GM23248 (cell line): ENCODE measurements around the gene ZGPAT. TPM values are rescaled to one million over a fixed set of nuclear protein-coding genes. Genes with fewer than 3 reads are reported as not detected.

Experiments
- DNase-seq: peaks from one replicate; pipeline ENCODE4 v3.0.0-alpha.2; 2015
- H2AFZ ChIP-seq: fragments of 200-600 bp; sonication (generic); 2 replicates; pipeline ENCODE4 v1.6.1; 2016; ENCODE audit warnings: antibody characterized with exemption
- H3F3A ChIP-seq: fragments of 200-600 bp; sonication (generic); 2 replicates; pipeline ENCODE4 v1.6.1; 2016; ENCODE audit warnings: mild to moderate bottlenecking, antibody characterized with exemption, mixed run types; ENCODE audit not compliant: insufficient read depth
- H3K27ac ChIP-seq: fragments of 200-600 bp; sonication (generic); 2 replicates; pipeline ENCODE4 v1.5.1; 2016; ENCODE audit warnings: mild to moderate bottlenecking
- H3K27me3 ChIP-seq: fragments of 200-600 bp; sonication (generic); replicated peaks from 2 replicates; pipeline ENCODE4 v1.6.1; 2016; ENCODE audit warnings: mild to moderate bottlenecking; ENCODE audit not compliant: insufficient read depth
- H3K36me3 ChIP-seq: fragments of 200-600 bp; sonication (generic); 2 replicates; pipeline ENCODE4 v1.6.1; 2016; ENCODE audit warnings: low read depth, mild to moderate bottlenecking
- H3K4me1 ChIP-seq: fragments of 200-600 bp; sonication (generic); 2 replicates; pipeline ENCODE4 v1.6.1; 2016; ENCODE audit warnings: mild to moderate bottlenecking; ENCODE audit not compliant: insufficient read depth
- H3K4me2 ChIP-seq: fragments of 200-600 bp; sonication (generic); one replicate; pipeline ENCODE4 v1.6.1; 2016; ENCODE audit warnings: mild to moderate bottlenecking; ENCODE audit not compliant: unreplicated experiment
- H3K4me3 ChIP-seq: fragments of 200-600 bp; sonication (generic); 2 replicates; pipeline ENCODE4 v1.5.1; 2016; ENCODE audit warnings: mild to moderate bottlenecking
- H3K79me2 ChIP-seq: fragments of 200-600 bp; sonication (generic); 2 replicates; pipeline ENCODE4 v1.6.1; 2016; ENCODE audit warnings: mild to moderate bottlenecking; ENCODE audit not compliant: insufficient read depth
- H3K9ac ChIP-seq: fragments of 200-600 bp; sonication (generic); 2 replicates; pipeline ENCODE4 v1.6.1; 2016; ENCODE audit warnings: mild to moderate bottlenecking
- H3K9me2 ChIP-seq: fragments of 200-600 bp; sonication (generic); 2 replicates; pipeline ENCODE4 v1.6.1; 2016; ENCODE audit warnings: mixed run types, mild to moderate bottlenecking, moderate library complexity; ENCODE audit not compliant: insufficient read depth
- H3K9me3 ChIP-seq: fragments of 200-600 bp; sonication (generic); one replicate; pipeline ENCODE4 v1.6.1; 2017; ENCODE audit warnings: low read depth
- H4K20me1 ChIP-seq: fragments of 200-600 bp; sonication (generic); 2 replicates; pipeline ENCODE4 v1.6.0; 2016; ENCODE audit not compliant: insufficient read depth
- EZH2 ChIP-seq: fragments of 200-600 bp; sonication (generic); IDR thresholded peaks from 2 replicates; pipeline ENCODE4 v1.6.1; 2018; ENCODE audit warnings: antibody characterized with exemption, mild to moderate bottlenecking; ENCODE audit not compliant: insufficient read depth, poor library complexity, severe bottlenecking
- EZH2phosphoT487 ChIP-seq: fragments of 200-600 bp; sonication (generic); IDR thresholded peaks from 2 replicates; pipeline ENCODE4 v1.6.1; 2018; ENCODE audit warnings: antibody characterized with exemption, moderate library complexity, mild to moderate bottlenecking, low read depth; ENCODE audit not compliant: insufficient read depth
- WGBS, 2 experiments: methylation state at CpG; one replicate each; pipeline ENCODE4 v1.1.6; 2015 to 2017; ENCODE audit warnings: low lambda C conversion rate in 2 of 2, low coverage in 1 of 2; ENCODE audit errors: missing lambda C conversion rate in 2 of 2; 5-methylcytosine and 5-hydroxymethylcytosine counted together
- in situ Hi-C: fragments of 300-500 bp; cut with MboI; formaldehyde crosslinking; loops from 2 replicates; pipeline ENCODE4 v1.15.0; 2020
- polyA plus RNA-seq: library from polyadenylated mRNA; unstranded; fragments of >200 nt; fragmentation: Nextera tagmentation; extraction: Ambion mirVana; gene quantifications from 2 replicates; pipeline ENCODE4 v1.2.1, GENCODE V29; 2016
- total RNA-seq: library from RNA; depleted of rRNA; stranded (reverse); fragments of >200 nt; shearing (Covaris generic); gene quantifications from 2 replicates; pipeline ENCODE4 v1.2.3, GENCODE V29; 2014

The ZGPAT gene
- total and polyA plus RNA-seq, 2 experiments from 2014 or later, result 22.7 to 28.5 TPM

DNA sequence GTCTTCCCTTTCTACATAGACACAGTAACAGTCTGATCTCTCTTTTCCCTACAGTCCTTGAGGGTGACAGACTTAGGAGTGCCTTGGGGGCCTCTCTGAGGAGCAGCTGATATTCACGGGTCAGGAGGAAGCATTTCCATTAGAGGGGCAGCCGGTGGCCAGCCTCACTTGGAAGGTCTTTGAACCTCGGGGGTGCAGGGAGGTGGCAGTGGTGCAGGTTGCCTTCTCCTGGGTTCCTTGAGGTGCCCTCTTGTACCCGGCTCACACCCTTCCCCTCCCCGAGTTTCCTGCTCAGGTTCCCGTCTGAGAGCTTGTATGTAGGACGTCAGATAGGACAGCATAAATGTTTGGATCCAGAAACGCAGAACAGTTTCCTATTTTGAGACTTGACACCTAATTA, 47.2 kb upstream of the ZGPAT start:
- in situ Hi-C loops, result no loop called here
- Histone ChIP-seq H3K9me2 (no peaks in the 10 kb centered on the region), H3K4me3 (no peak overlapping the region), H3K9ac (no peak overlapping the region), H3K79me2 (peaks cover 55% of the 10 kb centered on the region), H3K4me1 (peaks cover 13% of the 10 kb centered on the region), H3K36me3 (no peaks in the 10 kb centered on the region), H3K27me3 (no peaks in the 10 kb centered on the region), H3K4me2 (no peak overlapping the region), H3K27ac (no peak overlapping the region), H3F3A (peaks cover 7% of the 10 kb centered on the region; the same call in 1 of the 2 replicates), H4K20me1 (no peaks in the 10 kb centered on the region), H3K9me3 (no peaks in the 10 kb centered on the region), H2AFZ (no peak overlapping the region)
- no peak for DNase-seq
- 78 to 85% methylated on average over 8 of the region's 8 CpGs for WGBS, 2 experiments
- no peak for TF ChIP-seq EZH2
- TF ChIP-seq EZH2phosphoT487, result no peak

DNA sequence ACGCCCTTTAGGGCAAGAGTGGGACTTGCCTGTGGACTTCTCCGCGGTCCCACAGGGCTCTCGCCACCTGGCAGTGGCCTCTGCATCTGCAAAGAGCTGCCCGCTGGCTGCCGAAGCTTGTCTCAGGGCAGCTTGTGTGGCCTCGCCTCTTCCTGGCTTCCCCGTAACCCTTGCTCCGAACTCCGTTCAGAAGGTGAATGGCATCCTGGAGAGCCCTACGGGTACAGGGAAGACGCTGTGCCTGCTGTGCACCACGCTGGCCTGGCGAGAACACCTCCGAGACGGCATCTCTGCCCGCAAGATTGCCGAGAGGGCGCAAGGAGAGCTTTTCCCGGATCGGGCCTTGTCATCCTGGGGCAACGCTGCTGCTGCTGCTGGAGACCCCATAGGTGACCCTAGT, 46.7 kb upstream of the ZGPAT start:
- no peak overlapping the region for H3K9ac ChIP-seq
- no peak overlapping the region for H2AFZ ChIP-seq
- peaks cover 55% of the 10 kb centered on the region for H3K79me2 ChIP-seq
- H3K4me3 ChIP-seq, result no peak overlapping the region
- H3K27me3 ChIP-seq, result no peaks in the 10 kb centered on the region
- in situ Hi-C loops, result no loop called here
- no peaks in the 10 kb centered on the region for H3K36me3 ChIP-seq
- no peaks in the 10 kb centered on the region for H3K9me3 ChIP-seq
- no peak for TF ChIP-seq EZH2phosphoT487
- TF ChIP-seq EZH2, result no peak
- no peaks in the 10 kb centered on the region for H3K9me2 ChIP-seq
- no peak for DNase-seq
- H3K27ac ChIP-seq, result no peak overlapping the region
- H3F3A ChIP-seq, result peaks cover 7% of the 10 kb centered on the region; the same call in 1 of the 2 replicates
- no peak overlapping the region for H3K4me2 ChIP-seq
- H3K4me1 ChIP-seq, result peaks cover 13% of the 10 kb centered on the region
- no peaks in the 10 kb centered on the region for H4K20me1 ChIP-seq
- 90 to 91% methylated on average over 22 of the region's 22 CpGs for WGBS, 2 experiments

GRCh38 chr20:63661959-63662812, 45.7 kb upstream of the ZGPAT start:
- no peak overlapping the region for H3K27ac ChIP-seq
- no peak overlapping the region for H3K9ac ChIP-seq
- no peak overlapping the region for H2AFZ ChIP-seq
- no peaks in the 10 kb centered on the region for H3K36me3 ChIP-seq
- no peaks in the 10 kb centered on the region for H3K27me3 ChIP-seq
- no peak for DNase-seq
- H3K79me2 ChIP-seq, result peaks cover 55% of the 10 kb centered on the region
- in situ Hi-C loops, result no loop called here
- no peaks in the 10 kb centered on the region for H4K20me1 ChIP-seq
- no peaks in the 10 kb centered on the region for H3K9me3 ChIP-seq
- peaks cover 12% of the 10 kb centered on the region for H3K4me1 ChIP-seq
- no peak overlapping the region for H3K4me3 ChIP-seq
- WGBS, 2 experiments, result 91 to 94% methylated on average over 30 to 33 of the region's 33 CpGs
- no peaks in the 10 kb centered on the region for H3K9me2 ChIP-seq
- peaks cover 7% of the 10 kb centered on the region; the same call in 1 of the 2 replicates for H3F3A ChIP-seq
- H3K4me2 ChIP-seq, result no peak overlapping the region
- TF ChIP-seq EZH2 (no peak), EZH2phosphoT487 (no peak)

GRCh38 chr20:63662813-63663189, 45.0 kb upstream of the ZGPAT start:
- WGBS, 2 experiments, result 82 to 86% methylated on average over 9 of the region's 9 CpGs
- TF ChIP-seq EZH2 (no peak), EZH2phosphoT487 (no peak)
- peaks cover 7% of the 10 kb centered on the region; the same call in 1 of the 2 replicates for H3F3A ChIP-seq
- no peaks in the 10 kb centered on the region for H3K36me3 ChIP-seq
- in situ Hi-C loops, result no loop called here
- H3K4me1 ChIP-seq, result peaks cover 6% of the 10 kb centered on the region
- H3K4me3 ChIP-seq, result no peak overlapping the region
- H3K79me2 ChIP-seq, result peaks cover 55% of the 10 kb centered on the region
- H3K9me3 ChIP-seq, result no peaks in the 10 kb centered on the region
- H3K9me2 ChIP-seq, result no peaks in the 10 kb centered on the region
- no peak overlapping the region for H3K9ac ChIP-seq
- H2AFZ ChIP-seq, result no peak overlapping the region
- H3K27me3 ChIP-seq, result no peaks in the 10 kb centered on the region
- H4K20me1 ChIP-seq, result no peaks in the 10 kb centered on the region
- no peak overlapping the region for H3K4me2 ChIP-seq
- H3K27ac ChIP-seq, result no peak overlapping the region
- DNase-seq, result no peak
